Measurements from ENCODE around the gene HSPA12B.

GRCh38 chr20:3745686-3746173 is 13.2 kb downstream of the HSPA12B start:
- TF ChIP-seq POLR2AphosphoS5 (IDR thresholded peaks at IDR 0.05; ENCODE audit: low read depth, low read length) (no peak), REST (IDR thresholded peaks at IDR 0.05; ENCODE audit: low read depth, low read length) (no peak), NFIC (IDR thresholded peaks at IDR 0.05; ENCODE audit: borderline replicate concordance) (no peak), CTCF (IDR thresholded peaks at IDR 0.05) (no peak), TCF12 (IDR thresholded peaks at IDR 0.05) (no peak), MAX (IDR thresholded peaks at IDR 0.05; ENCODE audit: low read depth) (no peak), GABPA (IDR thresholded peaks at IDR 0.05; ENCODE audit: low read depth) (no peak), IRF3 (IDR thresholded peaks at IDR 0.05; ENCODE audit: low read depth, low read length) (no peak), RFX5 (IDR thresholded peaks at IDR 0.05; ENCODE audit: low read length) (no peak)
